ENCODE data around the gene CYTH2.

CYTH2 gene

DNA sequence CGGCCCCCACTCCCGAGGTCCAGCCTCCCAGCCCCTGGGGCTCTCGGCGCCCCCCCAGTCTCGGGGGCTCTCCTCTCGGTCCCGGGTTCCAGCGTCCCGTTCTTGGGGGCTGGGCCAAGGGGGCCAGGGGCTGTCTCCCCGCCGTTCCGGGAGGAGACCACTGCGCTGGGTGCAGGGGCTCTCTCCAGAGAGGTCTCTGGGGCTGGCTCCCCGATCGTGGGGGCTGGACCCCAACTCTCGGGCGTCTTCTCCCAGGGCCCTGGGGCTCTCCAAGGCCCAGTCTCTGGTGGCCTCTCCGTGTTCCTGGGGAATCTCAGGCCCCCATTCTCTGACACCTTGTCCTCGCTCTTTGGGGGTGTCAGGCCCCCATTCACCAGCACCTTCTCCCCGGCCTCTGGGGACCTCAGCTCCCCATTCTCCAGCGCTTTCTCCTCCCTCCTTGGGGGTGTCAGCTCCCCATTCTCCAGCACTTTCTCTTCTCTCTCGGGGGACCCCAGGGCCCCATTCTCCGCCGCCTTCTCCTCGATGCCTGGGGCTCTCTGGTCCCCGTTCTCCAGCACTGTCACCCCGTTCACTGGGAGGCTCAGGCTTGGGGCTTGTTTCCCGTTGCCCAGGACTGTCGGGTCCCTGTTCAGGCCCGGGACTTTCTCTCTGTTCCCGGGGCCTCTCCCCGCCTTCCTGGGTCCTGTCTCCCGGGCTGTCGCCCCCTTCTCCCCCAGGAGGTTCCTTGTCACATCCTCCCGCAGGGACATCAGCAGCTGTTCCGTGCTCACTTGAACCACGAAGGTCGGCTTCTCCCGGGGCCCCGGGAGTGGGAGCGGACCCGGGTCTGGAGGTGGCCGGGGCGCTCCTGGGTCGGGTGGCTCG is 28.8 kb downstream of the CYTH2 start:
- H3K27ac ChIP-seq = no peak overlapping the region
- TF ChIP-seq, protein P1, sequence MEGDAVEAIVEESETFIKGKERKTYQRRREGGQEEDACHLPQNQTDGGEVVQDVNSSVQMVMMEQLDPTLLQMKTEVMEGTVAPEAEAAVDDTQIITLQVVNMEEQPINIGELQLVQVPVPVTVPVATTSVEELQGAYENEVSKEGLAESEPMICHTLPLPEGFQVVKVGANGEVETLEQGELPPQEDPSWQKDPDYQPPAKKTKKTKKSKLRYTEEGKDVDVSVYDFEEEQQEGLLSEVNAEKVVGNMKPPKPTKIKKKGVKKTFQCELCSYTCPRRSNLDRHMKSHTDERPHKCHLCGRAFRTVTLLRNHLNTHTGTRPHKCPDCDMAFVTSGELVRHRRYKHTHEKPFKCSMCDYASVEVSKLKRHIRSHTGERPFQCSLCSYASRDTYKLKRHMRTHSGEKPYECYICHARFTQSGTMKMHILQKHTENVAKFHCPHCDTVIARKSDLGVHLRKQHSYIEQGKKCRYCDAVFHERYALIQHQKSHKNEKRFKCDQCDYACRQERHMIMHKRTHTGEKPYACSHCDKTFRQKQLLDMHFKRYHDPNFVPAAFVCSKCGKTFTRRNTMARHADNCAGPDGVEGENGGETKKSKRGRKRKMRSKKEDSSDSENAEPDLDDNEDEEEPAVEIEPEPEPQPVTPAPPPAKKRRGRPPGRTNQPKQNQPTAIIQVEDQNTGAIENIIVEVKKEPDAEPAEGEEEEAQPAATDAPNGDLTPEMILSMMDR (IDR thresholded peaks at IDR 0.05) = no peak

DNA sequence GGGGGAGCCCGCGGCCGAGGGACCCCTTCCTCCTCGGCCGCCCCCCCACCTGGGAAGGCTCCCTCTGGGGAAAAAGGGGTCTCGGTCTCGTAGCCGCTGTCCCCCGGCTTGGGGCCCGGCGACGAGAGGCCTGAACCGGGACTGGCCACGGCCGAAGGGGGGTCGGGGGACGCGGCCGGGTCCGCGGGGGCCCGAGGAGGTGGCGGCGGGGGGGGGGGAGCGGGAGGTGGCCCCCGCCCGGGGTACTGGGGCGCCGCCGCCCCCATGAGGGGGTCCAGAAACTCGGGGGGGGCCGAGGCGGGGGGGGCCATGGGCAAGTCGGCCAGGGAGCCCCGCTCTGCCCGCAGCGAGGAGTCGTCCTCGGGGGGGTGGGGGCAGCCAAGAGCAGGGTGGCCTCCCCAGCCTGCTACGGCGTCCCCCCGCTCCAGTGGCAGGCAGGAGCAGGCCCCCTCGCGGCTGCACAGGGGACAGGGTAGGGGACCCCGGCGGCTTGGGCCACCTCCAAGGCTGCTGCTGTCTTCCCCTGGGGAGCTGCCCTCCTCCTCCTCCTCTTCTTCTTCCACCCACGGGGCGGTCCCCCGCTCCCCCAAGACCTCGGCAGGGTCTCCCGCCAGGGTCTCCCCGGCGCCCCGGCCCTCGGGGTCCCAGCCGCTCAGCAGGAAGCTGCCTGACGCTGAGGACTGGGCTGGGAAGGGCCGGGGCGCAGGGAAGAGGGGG is 29.6 kb downstream of the CYTH2 start:
- no peak overlapping the region for H3K27ac ChIP-seq
- TF ChIP-seq ZFX (IDR thresholded peaks at IDR 0.05; ENCODE audit: borderline replicate concordance) = no peak

DNA sequence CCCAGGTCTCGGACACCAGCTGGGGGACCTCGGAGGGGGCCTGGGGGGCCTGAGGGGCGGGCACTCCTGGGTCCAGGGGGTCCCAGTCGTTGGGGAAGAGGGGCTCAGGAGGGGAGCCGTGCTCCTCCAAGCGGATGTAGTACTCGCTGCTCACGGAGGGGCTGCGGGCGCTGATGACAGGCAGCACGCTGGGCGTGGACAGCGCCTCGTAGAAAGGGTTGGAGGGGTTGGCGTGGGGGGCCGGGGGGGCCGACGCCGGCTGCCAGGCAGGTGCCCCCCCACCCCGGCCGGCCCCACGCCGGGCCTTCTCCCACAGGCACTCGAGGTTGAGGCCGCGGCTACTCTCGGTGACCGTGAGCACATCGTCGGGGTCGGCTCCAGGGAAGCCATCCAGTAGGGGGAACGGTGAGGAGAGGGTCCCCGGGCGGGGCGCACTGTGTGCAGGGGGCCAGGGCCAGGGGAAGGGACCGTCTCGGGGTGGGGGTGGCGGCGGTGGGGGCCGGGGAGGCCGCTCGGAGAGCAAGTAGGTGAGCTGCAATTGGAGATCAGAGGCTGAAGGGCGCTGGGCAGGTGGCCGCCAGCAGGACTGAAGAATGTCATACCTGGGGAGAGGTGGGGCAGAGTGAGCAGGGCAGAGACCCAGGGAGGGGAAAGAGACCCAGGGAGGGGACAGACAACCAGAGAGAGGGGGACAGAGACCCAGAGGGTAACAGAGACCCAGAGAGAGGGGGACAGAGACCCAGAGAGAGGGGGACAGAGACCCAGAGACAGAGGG is 30.3 kb downstream of the CYTH2 start:
- H3K27ac ChIP-seq = no peak overlapping the region
- TF ChIP-seq, protein P1 (IDR thresholded peaks at IDR 0.05) = no peak
- TF ChIP-seq ZFX (IDR thresholded peaks at IDR 0.05; ENCODE audit: borderline replicate concordance) = no peak

DNA sequence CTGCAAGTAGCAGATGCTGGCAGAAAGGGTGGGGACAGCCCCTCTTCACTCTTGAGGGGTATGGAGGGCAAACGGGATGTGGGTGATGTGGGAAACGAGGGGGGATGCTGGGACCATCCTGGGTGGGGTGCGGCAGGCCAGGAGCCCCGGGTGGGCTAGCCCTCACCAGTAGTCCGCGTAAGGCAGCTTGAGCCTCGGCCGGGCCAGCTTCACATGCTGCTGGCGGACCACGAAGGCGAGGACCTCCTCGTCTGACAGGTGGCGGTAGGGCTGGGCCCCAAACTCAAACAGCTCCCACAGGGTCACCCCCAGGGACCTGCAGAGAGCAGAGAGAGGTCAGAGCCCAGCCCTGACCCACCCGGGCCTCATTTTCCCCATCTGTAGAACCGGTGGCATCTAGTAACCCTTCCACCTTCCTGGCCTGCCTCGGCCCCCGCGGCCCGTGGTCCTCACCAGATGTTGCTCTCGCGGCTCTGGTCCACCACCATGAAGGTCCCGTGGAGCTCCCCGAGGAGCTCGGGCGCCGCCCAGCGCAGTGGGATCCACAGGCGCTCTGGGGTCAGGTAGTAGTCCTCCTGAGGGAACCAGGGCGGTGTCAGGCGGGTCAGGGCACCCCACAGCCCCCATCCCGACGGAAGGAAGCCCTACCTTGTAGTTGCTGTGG is 31.8 kb downstream of the CYTH2 start:
- H3K27ac ChIP-seq = peak overlapping the region; percentile 88
- no peak for TF ChIP-seq ZFX (IDR thresholded peaks at IDR 0.05; ENCODE audit: borderline replicate concordance)
- TF ChIP-seq, protein P1 (IDR thresholded peaks at IDR 0.05) = no peak

DNA sequence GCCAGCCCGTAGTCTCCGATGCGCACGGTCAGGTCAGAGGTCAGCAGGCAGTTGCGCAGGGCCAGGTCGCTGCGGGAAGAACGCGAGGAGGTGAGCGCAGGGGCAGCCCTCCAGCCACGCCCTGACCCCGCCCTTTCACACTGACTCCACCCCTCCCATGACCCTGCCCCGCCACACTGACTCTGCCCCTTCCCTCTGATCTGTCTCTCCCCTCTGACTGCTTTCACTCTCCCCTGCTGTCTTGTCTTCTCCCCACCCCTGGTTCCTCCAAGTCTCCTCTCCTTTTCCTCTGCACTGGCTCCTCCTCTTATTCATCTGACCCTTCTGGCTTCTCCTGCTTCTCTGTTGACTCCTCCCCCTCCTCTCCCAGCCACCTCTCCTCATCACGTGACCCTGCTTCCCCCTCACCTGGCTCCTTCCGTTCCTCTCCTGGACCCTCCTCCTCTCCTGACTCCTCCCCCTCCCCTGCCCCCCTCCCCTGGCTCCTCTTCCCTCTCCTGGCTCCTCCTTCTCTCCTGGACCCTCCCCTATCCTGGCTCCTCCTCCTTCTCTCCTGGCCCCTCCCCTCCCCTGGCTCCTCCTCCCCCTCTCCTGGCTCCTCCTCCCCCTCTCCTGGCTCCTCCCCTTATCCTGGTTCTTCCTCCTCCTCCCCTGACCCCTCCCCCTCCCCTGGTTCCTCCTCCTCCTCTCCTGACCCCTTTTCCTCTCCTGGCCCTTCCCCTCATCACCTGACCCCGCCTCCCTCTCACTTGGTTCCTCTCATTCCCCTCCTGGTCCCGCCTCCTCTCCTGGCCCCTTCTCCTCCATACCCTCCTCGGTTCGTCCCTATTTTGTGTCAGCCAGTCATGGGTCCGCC is 32.6 kb downstream of the CYTH2 start:
- TF ChIP-seq, protein P1 (IDR thresholded peaks at IDR 0.05) = no peak
- TF ChIP-seq ZFX (IDR thresholded peaks at IDR 0.05; ENCODE audit: borderline replicate concordance) = no peak
- H3K27ac ChIP-seq = peak overlapping the region; percentile 88

DNA sequence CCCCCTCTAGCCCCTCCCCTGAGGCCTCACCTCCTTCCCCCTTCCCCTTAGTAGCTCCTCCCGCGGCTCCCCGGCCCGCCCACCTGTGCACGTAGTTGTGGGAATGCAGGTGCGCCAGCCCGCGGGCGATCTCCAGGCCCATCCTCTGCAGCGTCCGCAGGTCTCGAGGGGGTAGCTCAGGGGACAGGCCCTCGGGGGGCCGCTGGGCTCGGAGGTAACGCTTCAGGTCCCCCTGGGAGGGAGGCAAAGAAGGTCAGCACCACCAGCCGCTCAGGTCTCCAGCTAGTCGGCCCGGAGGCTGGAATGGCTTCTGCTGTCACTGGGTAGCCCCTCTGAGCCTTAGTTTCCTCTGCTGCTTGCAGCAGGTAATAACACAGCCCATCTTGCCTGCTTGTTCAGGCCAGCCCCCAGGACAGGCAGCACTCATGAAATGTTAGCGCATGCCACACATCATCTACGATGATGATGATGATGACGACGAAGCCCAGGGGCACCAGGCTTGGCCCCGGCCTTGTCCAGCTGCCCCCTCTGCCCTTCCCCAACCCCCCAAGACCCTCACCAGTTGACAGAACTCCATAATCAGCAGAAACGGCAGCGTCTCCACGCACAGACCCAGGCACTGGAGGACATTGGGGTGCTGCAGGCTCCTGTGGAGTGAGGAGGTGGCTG is 33.3 kb downstream of the CYTH2 start:
- peak overlapping the region; percentile 88 for H3K27ac ChIP-seq
- TF ChIP-seq ZFX (IDR thresholded peaks at IDR 0.05; ENCODE audit: borderline replicate concordance) = no peak
- TF ChIP-seq, protein P1 (IDR thresholded peaks at IDR 0.05) = no peak
